ENCODE data around the gene SPAG5. TPM values are rescaled to one million over a fixed set of nuclear protein-coding genes. Genes with fewer than 3 reads are reported as not detected.
A peak's percentile ranks its signal among the peaks of the same experiment; 100 is the strongest.

Gene SPAG5
- total RNA-seq, 1 experiment from 2014 or later, result 219 TPM

GRCh38 chr17:28573521-28573920, 25.3 kb downstream of the SPAG5 start:
- no TSS peak for BruUV-seq (replicated peaks)
- ChIA-PET POLR2A (ENCODE audit: low non-redundant PET) (interaction anchor here (0.5 kb wide), 1 partner anchor 15 kb away, joined by 3 read pairs; no protein-coding TSS in a partner anchor), CTCF (no interaction called here)
- peaks cover 22% of the 10 kb centered on the region for H3K4me1 ChIP-seq (ENCODE audit: insufficient read depth, low read length, poor library complexity, severe bottlenecking)
- intact Hi-C loops (cut with micrococcal nuclease; ENCODE audit: unreplicated experiment), result no loop called here
- DNase-seq (ENCODE audit: low spot score), result no peak
- no peaks in the 10 kb centered on the region for H3K27me3 ChIP-seq (replicated peaks; ENCODE audit: insufficient read depth, low read depth, low read length, poor library complexity)
- no peaks in the 10 kb centered on the region for H3K9me3 ChIP-seq (ENCODE audit: low read depth, low read length, poor library complexity, severe bottlenecking)
- no peak overlapping the region for H3K27ac ChIP-seq (ENCODE audit: low read depth, low read length, poor library complexity, severe bottlenecking)
- peaks cover 18% of the 10 kb centered on the region for H3K36me3 ChIP-seq (ENCODE audit: insufficient read depth, low read length, poor library complexity, severe bottlenecking)
- H3K4me3 ChIP-seq (ENCODE audit: low read depth, low read length, poor library complexity, severe bottlenecking), result no peak overlapping the region
- TF ChIP-seq EZH2 (IDR thresholded peaks at IDR 0.05; ENCODE audit: borderline replicate concordance, low read depth, low read length, poor library complexity, severe bottlenecking), result no peak
- no peak for TF ChIP-seq CTCF (conservative IDR thresholded peaks at IDR 0.05; ENCODE audit: low read depth, low read length)

GRCh38 chr17:28573040-28573380, 25.8 kb downstream of the SPAG5 start:
- Histone ChIP-seq H3K9me3 (ENCODE audit: low read depth, low read length, poor library complexity, severe bottlenecking) (no peaks in the 10 kb centered on the region), H3K36me3 (ENCODE audit: insufficient read depth, low read length, poor library complexity, severe bottlenecking) (peaks cover 13% of the 10 kb centered on the region), H3K27me3 (replicated peaks; ENCODE audit: insufficient read depth, low read depth, low read length, poor library complexity) (no peaks in the 10 kb centered on the region), H3K4me1 (ENCODE audit: insufficient read depth, low read length, poor library complexity, severe bottlenecking) (peaks cover 22% of the 10 kb centered on the region), H3K27ac (ENCODE audit: low read depth, low read length, poor library complexity, severe bottlenecking) (no peak overlapping the region), H3K4me3 (ENCODE audit: low read depth, low read length, poor library complexity, severe bottlenecking) (no peak overlapping the region)
- no peak for TF ChIP-seq EZH2 (IDR thresholded peaks at IDR 0.05; ENCODE audit: borderline replicate concordance, low read depth, low read length, poor library complexity, severe bottlenecking)
- TF ChIP-seq CTCF (conservative IDR thresholded peaks at IDR 0.05; ENCODE audit: low read depth, low read length), result no peak
- intact Hi-C loops (cut with micrococcal nuclease; ENCODE audit: unreplicated experiment), result no loop called here
- no peak for DNase-seq (ENCODE audit: low spot score)
- CTCF ChIA-PET, result no interaction called here
- POLR2A ChIA-PET (ENCODE audit: low non-redundant PET), result interaction anchor here (0.5 kb wide), 1 partner anchor 16 kb away, joined by 3 read pairs; no protein-coding TSS in a partner anchor
- no TSS peak for BruUV-seq (replicated peaks)

- no peak for TF ChIP-seq CTCF (conservative IDR thresholded peaks at IDR 0.05; ENCODE audit: low read depth, low read length)
- no peak for TF ChIP-seq EZH2 (IDR thresholded peaks at IDR 0.05; ENCODE audit: borderline replicate concordance, low read depth, low read length, poor library complexity, severe bottlenecking)
- peak overlapping the region; percentile 81 for H3K4me3 ChIP-seq (ENCODE audit: low read depth, low read length, poor library complexity, severe bottlenecking)
- H3K9me3 ChIP-seq (ENCODE audit: low read depth, low read length, poor library complexity, severe bottlenecking), result no peaks in the 10 kb centered on the region
- H3K4me1 ChIP-seq (ENCODE audit: insufficient read depth, low read length, poor library complexity, severe bottlenecking), result peaks cover 22% of the 10 kb centered on the region
- ChIA-PET POLR2A (ENCODE audit: low non-redundant PET) (no interaction called here), CTCF (no interaction called here)
- DNase-seq (ENCODE audit: low spot score), result no peak
- intact Hi-C loops (cut with micrococcal nuclease; ENCODE audit: unreplicated experiment), result no loop called here
- BruUV-seq (replicated peaks), result no TSS peak
- H3K27me3 ChIP-seq (replicated peaks; ENCODE audit: insufficient read depth, low read depth, low read length, poor library complexity), result no peaks in the 10 kb centered on the region
- peak overlapping the region; percentile 28 for H3K27ac ChIP-seq (ENCODE audit: low read depth, low read length, poor library complexity, severe bottlenecking)
- H3K36me3 ChIP-seq (ENCODE audit: insufficient read depth, low read length, poor library complexity, severe bottlenecking), result peaks cover 7% of the 10 kb centered on the region
Observed at GRCh38 chr17:28572259-28573039, 26.4 kb downstream of the SPAG5 start.

Data from A673 (cell line).